ENCODE results near the gene BRF1. TPM values are rescaled to one million over a fixed set of nuclear protein-coding genes. Genes with fewer than 3 reads are reported as not detected.

Gene BRF1
- polyA plus RNA-seq, 12 donors, result 19.7 to 28.2 (median 21.4) TPM; not detected in 1

- no peak for DNase-seq
Measured at GRCh38 chr14:105240811-105241576, 59.8 kb downstream of the BRF1 start.

- DNase-seq, result no peak
Measured at GRCh38 chr14:105229099-105229655, 71.6 kb downstream of the BRF1 start.

- no peak for DNase-seq
Measured at GRCh38 chr14:105228562-105228961, 72.2 kb downstream of the BRF1 start.

- DNase-seq, result no peak
Measured at GRCh38 chr14:105227346-105227745, 73.5 kb downstream of the BRF1 start.

GRCh38 chr14:105226198-105226597, 74.6 kb downstream of the BRF1 start:
- no peak for DNase-seq

- no peak for DNase-seq
Measured at GRCh38 chr14:105224845-105225570, 75.8 kb downstream of the BRF1 start.

- DNase-seq, result no peak
Measured at GRCh38 chr14:105223770-105224544, 76.8 kb downstream of the BRF1 start.

GRCh38 chr14:105223260-105223659, 77.5 kb downstream of the BRF1 start:
- DNase-seq, result no peak

GRCh38 chr14:105221598-105222178, 79.1 kb downstream of the BRF1 start:
- DNase-seq, result no peak

GRCh38 chr14:105220699-105221597, 79.9 kb downstream of the BRF1 start:
- DNase-seq, result no peak

GRCh38 chr14:105219753-105220152, 81.0 kb downstream of the BRF1 start:
- no peak for DNase-seq

GRCh38 chr14:105219043-105219612, 81.7 kb downstream of the BRF1 start:
- no peak for DNase-seq

GRCh38 chr14:105218611-105219010, 82.2 kb downstream of the BRF1 start:
- DNase-seq, result no peak

GRCh38 chr14:105217774-105218173, 83.0 kb downstream of the BRF1 start:
- DNase-seq, result no peak

GRCh38 chr14:105216490-105217247, 84.1 kb downstream of the BRF1 start:
- no peak for DNase-seq

- DNase-seq, result no peak
Measured at GRCh38 chr14:105215602-105216001, 85.2 kb downstream of the BRF1 start.

- DNase-seq, result no peak
Measured at GRCh38 chr14:105214324-105214915, 86.4 kb downstream of the BRF1 start.

- no peak for DNase-seq
Measured at GRCh38 chr14:105213361-105213760, 87.4 kb downstream of the BRF1 start.

All from muscle of arm (tissue), 12 donors.